Lung (tissue), 12 donors: ENCODE measurements around the gene SNX33. TPM values are rescaled to one million over a fixed set of nuclear protein-coding genes. Genes with fewer than 3 reads are reported as not detected.
"Not testable (repeated sequence)": the region's sequence is repeated elsewhere in the genome, so short reads cannot be mapped to it uniquely, and the experiment has no call there.

Experiments
- ATAC-seq: fragments of 200-7000 bp; cut with Tn5 transposase; one replicate; pipeline ENCODE4 v1.9.1; 2020; ENCODE audit warnings: moderate number of reproducible peaks; ENCODE audit not compliant: insufficient read depth, low FRiP score
- DNase-seq, 3 donors: peaks; one replicate each; pipeline ENCODE4 v3.0.0-alpha.2; 2013 to 2017
- H3K27ac ChIP-seq, 2 donors: one replicate each; pipeline ENCODE4 v1.5.1; 2013; ENCODE audit warnings: mild to moderate bottlenecking in 2 of 2, moderate library complexity in 2 of 2, control low read depth in 1 of 2, inconsistent platforms in 1 of 2, low read depth in 1 of 2, low read length in 1 of 2
- H3K27me3 ChIP-seq, 3 donors: one replicate each; pipeline ENCODE4 v1.5.1; 2013; ENCODE audit warnings: low read length in 2 of 3; ENCODE audit not compliant: control insufficient read depth in 3 of 3, insufficient read depth in 3 of 3
- H3K36me3 ChIP-seq, 4 donors: one replicate each; pipeline ENCODE4 v1.5.1; 2013; ENCODE audit warnings: low read length in 4 of 4, mild to moderate bottlenecking in 1 of 4, moderate library complexity in 1 of 4; ENCODE audit not compliant: control insufficient read depth in 4 of 4, insufficient read depth in 4 of 4
- H3K4me1 ChIP-seq, 5 donors: one replicate each; pipeline ENCODE4 v1.5.1; 2013; ENCODE audit warnings: low read length in 5 of 5, mild to moderate bottlenecking in 2 of 5, moderate library complexity in 1 of 5; ENCODE audit not compliant: control insufficient read depth in 5 of 5, insufficient read depth in 5 of 5
- H3K4me3 ChIP-seq: one replicate; pipeline ENCODE4 v1.5.1; 2013; ENCODE audit warnings: mild to moderate bottlenecking, control low read depth, moderate library complexity
- H3K9ac ChIP-seq, 2 donors: one replicate each; pipeline ENCODE4 v1.5.1; 2013; ENCODE audit warnings: low read length in 2 of 2, control low read depth in 1 of 2; ENCODE audit not compliant: insufficient read depth in 1 of 2
- H3K9me3 ChIP-seq, 4 donors: one replicate each; pipeline ENCODE4 v1.5.1; 2013; ENCODE audit warnings: low read length in 3 of 4, mild to moderate bottlenecking in 1 of 4, moderate library complexity in 1 of 4; ENCODE audit not compliant: control insufficient read depth in 4 of 4, insufficient read depth in 3 of 4
- WGBS, 2 donors: extraction: QIAGEN DNeasy Blood & Tissue Kit; methylation state at CpG; one replicate each; pipeline ENCODE4 v1.1.7; 2013; 5-methylcytosine and 5-hydroxymethylcytosine counted together
- polyA plus RNA-seq, 2 donors: library from polyadenylated mRNA; stranded (reverse); fragments of 200-250 nt; gene quantifications; one replicate each; pipeline ENCODE4 v1.2.1, GENCODE V29; 2013
- total RNA-seq, 2 donors: library from RNA; depleted of rRNA in 1 of 2; stranded (reverse); fragments of >200 nt in 1 of 2; gene quantifications; one replicate each; pipeline ENCODE4 v1.2.1, GENCODE V29; 2014 to 2021
- TF ChIP-seq, protein P1 (sequence below): IDR thresholded peaks from 2 replicates; pipeline ENCODE4 v1.5.1; 2012; ENCODE audit warnings: mild to moderate bottlenecking; ENCODE audit errors: control extremely low read depth, extremely low read depth
- donor health status: control.
- donor health status: control.
- donor health status: Bipolar disorder and iron deficiency.
- donor health status: healthy.
- donor health status: DM: yes; HTN: yes; CAD: no.

The SNX33 gene
- total and polyA plus RNA-seq, 4 donors, result 13.6 to 23.5 (median 18.0) TPM

- 88 to 92% methylated on average over 16 of the region's 16 CpGs for WGBS, 2 donors
- Histone ChIP-seq H3K9me3 (no peaks in the 10 kb centered on the region), H3K27ac (no peak overlapping the region), H3K36me3 (peaks cover 0 to 4% (median 0%) of the 10 kb centered on the region in 4 donors), H3K4me3 (no peak overlapping the region), H3K4me1 (peaks cover 4 to 17% (median 11%) of the 10 kb centered on the region in 5 donors), H3K9ac (no peak overlapping the region), H3K27me3 (no peaks in the 10 kb centered on the region)
- ATAC-seq (no peak), DNase-seq (no peak)
- TF ChIP-seq, protein P1, sequence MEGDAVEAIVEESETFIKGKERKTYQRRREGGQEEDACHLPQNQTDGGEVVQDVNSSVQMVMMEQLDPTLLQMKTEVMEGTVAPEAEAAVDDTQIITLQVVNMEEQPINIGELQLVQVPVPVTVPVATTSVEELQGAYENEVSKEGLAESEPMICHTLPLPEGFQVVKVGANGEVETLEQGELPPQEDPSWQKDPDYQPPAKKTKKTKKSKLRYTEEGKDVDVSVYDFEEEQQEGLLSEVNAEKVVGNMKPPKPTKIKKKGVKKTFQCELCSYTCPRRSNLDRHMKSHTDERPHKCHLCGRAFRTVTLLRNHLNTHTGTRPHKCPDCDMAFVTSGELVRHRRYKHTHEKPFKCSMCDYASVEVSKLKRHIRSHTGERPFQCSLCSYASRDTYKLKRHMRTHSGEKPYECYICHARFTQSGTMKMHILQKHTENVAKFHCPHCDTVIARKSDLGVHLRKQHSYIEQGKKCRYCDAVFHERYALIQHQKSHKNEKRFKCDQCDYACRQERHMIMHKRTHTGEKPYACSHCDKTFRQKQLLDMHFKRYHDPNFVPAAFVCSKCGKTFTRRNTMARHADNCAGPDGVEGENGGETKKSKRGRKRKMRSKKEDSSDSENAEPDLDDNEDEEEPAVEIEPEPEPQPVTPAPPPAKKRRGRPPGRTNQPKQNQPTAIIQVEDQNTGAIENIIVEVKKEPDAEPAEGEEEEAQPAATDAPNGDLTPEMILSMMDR, result no peak
These were observed 30.0 kb downstream of the SNX33 start for GRCh38 chr15:75677465-75678323.

GRCh38 chr15:75678324-75678690 is 30.6 kb downstream of the SNX33 start:
- WGBS, 2 donors, result 93 to 96% methylated on average over 6 of the region's 6 CpGs
- not testable (repeated sequence) for DNase-seq, H3K36me3 ChIP-seq, ATAC-seq, H3K27ac ChIP-seq, H3K4me3 ChIP-seq, H3K9ac ChIP-seq, H3K9me3 ChIP-seq, H3K27me3 ChIP-seq
- peaks cover 4 to 11% (median 6%) of the 10 kb centered on the region in 5 donors for H3K4me1 ChIP-seq

DNA sequence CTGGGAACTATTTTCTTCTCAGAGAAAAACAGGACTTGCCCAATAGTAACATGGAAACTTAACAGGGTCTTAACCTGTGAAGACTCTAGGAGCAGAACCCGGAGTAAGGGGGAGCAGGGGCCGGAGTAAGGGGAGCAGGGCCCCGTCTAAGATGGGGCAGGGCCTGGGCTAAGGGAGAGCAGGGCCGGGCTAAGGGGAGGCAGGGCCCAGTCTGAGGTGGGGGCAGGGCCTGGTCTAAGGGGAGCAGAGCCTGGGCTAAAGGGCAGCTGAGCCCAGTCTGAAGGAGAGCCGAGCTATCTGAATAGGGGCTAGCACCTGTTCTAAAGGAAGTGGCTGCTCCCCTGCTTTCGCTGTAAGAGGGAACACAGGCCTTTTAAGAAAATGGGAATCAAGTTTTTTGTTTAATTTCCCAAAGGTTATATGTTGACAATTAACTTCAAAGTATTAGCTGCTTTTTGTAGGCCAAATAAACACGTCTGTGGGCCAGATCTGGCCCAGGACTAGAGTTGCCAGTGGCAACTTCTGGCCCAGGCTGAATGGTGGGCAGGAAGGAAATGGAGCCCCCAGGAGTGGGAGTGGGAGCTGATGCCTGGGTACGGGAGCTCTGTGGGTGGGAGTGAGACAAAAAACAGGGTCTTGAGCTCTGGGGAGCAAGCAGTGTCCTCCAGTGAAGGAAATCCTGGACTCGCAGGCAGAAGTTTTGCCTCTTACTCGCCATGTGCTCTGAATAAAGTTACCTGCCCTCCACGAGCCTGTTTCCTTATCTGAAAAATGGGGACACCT is 32.5 kb downstream of the SNX33 start:
- no peak overlapping the region for H3K4me3 ChIP-seq
- H3K36me3 ChIP-seq, result peaks cover 0 to 8% (median 2%) of the 10 kb centered on the region in 4 donors
- ATAC-seq (no peak), DNase-seq (no peak)
- H3K27me3 ChIP-seq, result no peaks in the 10 kb centered on the region
- TF ChIP-seq, protein P1, result no peak
- H3K9me3 ChIP-seq, result no peaks in the 10 kb centered on the region
- peaks cover 0 to 4% (median 0%) of the 10 kb centered on the region in 5 donors for H3K4me1 ChIP-seq
- H3K9ac ChIP-seq, result no peak overlapping the region
- 79% methylated on average over 11 of the region's 11 CpGs for WGBS, 2 donors
- no peak overlapping the region for H3K27ac ChIP-seq
